GM10248 (cell line): Measurements from ENCODE around the gene GPR78.

ENCODE experiments used
- CTCF ChIA-PET: fragments of 300-600 bp; sonication (Branson Sonifier 250); formaldehyde crosslinking; extraction: SDS; loops from one replicate; lab custom pipeline; 2021; ENCODE audit warnings: antibody characterized with exemption; lab: Yijun Ruan, JAX
- POLR2A ChIA-PET: fragments of 350-650 bp; sonication (Branson Sonifier 250); formaldehyde crosslinking; extraction: SDS; loops from one replicate; lab custom pipeline; 2020; ENCODE audit warnings: antibody characterized with exemption; lab: Yijun Ruan, JAX
- DNase-seq: peaks from one replicate; pipeline ENCODE4 v3.0.0; 2012; ENCODE audit errors: extremely low spot score
- CTCF ChIP-seq: IDR thresholded peaks from 2 replicates; pipeline ENCODE4 v1.5.1; 2012; ENCODE audit warnings: mild to moderate bottlenecking, low read depth; ENCODE audit errors: extremely low read depth, missing control alignments, control extremely low read depth

Gene GPR78

GRCh38 chr4:8614365-8615193 lies 34.4 kb downstream of the GPR78 start:
- no peak for TF ChIP-seq CTCF
- DNase-seq: no peak
- ChIA-PET POLR2A (no interaction called here), CTCF (no interaction called here)

- ChIA-PET CTCF (interaction anchor here (1.0 kb wide), 1 partner anchor 23 kb away, joined by 3 read pairs; no protein-coding TSS in a partner anchor), POLR2A (no interaction called here)
- TF ChIP-seq CTCF: no peak
- DNase-seq: no peak
Measured at GRCh38 chr4:8615366-8615765, 35.2 kb downstream of the GPR78 start.

GRCh38 chr4:8615921-8616787 lies 36.0 kb downstream of the GPR78 start:
- POLR2A ChIA-PET: no interaction called here
- CTCF ChIA-PET: interaction anchor here (1.0 to 1.3 kb wide), 3 partner anchors 9 to 281 kb away, joined by 3 to 4 read pairs (median 3); no protein-coding TSS in a partner anchor
- TF ChIP-seq CTCF: no peak
- DNase-seq: no peak

- no peak for TF ChIP-seq CTCF
- CTCF ChIA-PET: interaction anchor here (1.2 to 1.3 kb wide), 2 partner anchors 10 to 281 kb away, joined by 3 to 4 read pairs; no protein-coding TSS in a partner anchor
- no peak for DNase-seq
- POLR2A ChIA-PET: no interaction called here
Measured at GRCh38 chr4:8616831-8617230, 36.6 kb downstream of the GPR78 start.

GRCh38 chr4:8617486-8618040 lies 37.4 kb downstream of the GPR78 start:
- no peak for DNase-seq
- TF ChIP-seq CTCF: no peak
- CTCF ChIA-PET: no interaction called here
- POLR2A ChIA-PET: no interaction called here

- TF ChIP-seq CTCF: no peak
- no peak for DNase-seq
- CTCF ChIA-PET: no interaction called here
- POLR2A ChIA-PET: no interaction called here
Measured at GRCh38 chr4:8618421-8618820, 38.2 kb downstream of the GPR78 start.
